Stimulated activated CD4-positive, alpha-beta T cell treated with anti-CD3 and anti-CD28 coated beads, Interleukin-2, amount 100 ng/mL, for 4 hours (primary cell): ENCODE data around the gene CTBP1.

Experiments
- DNase-seq: peaks from one replicate; pipeline ENCODE4 v3.0.0-alpha.2; 2020; ENCODE audit warnings: low read depth

CTBP1 gene

DNA sequence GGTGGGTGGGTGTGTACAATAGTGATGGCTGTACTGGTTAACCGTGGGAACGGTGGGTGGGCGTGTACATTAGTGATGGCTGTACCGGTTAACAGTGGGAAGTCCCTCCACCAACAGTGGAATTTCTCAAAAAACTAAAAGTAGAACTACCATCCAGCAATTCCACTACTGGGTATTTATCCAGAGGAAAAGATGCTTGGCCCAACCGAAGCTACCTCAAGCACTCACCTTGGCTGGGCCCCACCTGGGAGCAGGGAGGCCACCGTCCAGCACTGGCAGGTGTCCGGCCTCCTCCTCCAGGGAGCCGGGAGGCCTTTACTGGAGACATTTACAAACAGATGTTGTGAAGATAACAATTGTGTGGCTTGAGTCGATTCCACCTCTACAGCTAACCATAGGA, 34.8 kb upstream of the CTBP1 start:
- no peak for DNase-seq

DNA sequence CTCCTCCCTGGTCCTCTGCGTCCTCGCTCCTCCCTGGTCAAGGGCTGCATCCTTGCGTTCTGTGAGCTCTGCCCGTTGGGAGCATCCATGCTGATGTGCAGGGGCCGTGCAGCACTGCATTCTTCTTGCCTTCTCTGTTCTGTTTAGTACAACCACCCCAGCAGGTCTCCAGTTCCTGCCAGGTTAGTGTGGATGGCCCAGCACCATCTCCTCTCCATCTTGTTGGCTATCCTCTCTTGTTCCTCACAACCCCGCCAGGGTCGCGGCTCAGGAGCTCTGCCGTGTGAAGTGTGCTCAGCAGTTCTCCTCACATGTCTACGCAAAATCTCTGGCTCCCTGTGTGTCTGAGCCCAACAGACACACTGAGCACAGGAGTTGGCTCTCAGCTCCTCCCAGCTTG, 30.3 kb upstream of the CTBP1 start:
- DNase-seq = no peak

GRCh38 chr4:1277667-1278665, 29.0 kb upstream of the CTBP1 start:
- DNase-seq = no peak

GRCh38 chr4:1276984-1277383, 28.1 kb upstream of the CTBP1 start:
- DNase-seq = no peak

DNA sequence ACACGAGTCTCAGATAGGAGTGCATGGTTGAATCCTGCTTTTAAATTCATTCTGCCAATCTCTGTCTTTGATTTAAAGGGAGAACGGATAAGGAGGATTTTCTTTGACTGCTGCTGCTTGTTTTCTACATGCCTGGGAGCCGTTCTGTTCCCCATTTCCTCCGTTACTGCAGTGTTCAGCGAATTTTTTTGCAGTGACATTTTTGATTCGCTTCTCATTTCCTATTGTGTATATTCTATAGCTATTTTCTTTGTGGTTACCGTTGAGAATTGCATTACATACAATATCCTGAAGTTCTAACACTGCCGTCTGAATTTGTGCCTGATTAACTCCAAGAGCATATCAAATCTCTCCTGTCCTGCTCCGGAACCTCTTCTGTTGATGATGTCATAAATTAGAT, 25.9 kb upstream of the CTBP1 start:
- DNase-seq = no peak

DNA sequence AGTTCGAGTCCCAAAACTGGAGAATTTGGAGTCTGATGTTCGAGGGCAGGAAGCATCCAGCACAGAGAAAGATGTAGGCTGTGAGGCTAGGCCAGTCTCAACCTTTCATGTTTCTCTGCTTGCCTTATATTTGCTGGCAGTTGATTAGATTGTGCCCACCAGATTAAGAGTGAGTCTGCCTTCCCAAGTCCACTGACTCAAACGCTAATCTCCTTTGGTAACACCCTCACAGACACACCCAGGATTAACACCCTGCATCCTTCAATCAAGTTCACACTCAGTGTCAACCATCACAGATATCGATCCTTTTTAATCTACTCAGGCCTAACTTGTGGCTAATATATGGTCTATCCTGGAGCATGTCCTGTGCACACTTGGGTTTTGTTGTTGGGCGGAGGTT, 22.8 kb upstream of the CTBP1 start:
- DNase-seq = no peak

DNA sequence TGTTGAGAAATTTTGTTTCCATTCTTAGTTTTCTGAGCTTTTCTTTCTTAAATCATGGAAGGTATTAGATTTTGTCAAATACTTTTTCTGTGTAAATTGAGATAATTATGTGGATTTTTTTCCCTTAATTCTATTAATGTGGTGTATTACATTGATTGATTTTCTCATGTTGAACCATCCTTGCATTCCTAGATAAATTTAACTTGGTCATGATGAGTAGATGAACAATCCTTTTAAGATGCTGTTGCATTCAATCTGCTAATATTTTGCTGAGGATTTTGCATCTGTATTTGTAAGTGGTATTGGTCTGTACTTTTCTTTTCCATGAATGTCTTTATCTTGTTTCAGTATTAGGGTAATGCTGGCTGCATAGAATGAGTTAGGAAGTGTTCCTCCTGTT, 20.3 kb upstream of the CTBP1 start:
- DNase-seq = no peak

- DNase-seq = no peak
Observed at GRCh38 chr4:1266881-1267763, 18.2 kb upstream of the CTBP1 start.

DNA sequence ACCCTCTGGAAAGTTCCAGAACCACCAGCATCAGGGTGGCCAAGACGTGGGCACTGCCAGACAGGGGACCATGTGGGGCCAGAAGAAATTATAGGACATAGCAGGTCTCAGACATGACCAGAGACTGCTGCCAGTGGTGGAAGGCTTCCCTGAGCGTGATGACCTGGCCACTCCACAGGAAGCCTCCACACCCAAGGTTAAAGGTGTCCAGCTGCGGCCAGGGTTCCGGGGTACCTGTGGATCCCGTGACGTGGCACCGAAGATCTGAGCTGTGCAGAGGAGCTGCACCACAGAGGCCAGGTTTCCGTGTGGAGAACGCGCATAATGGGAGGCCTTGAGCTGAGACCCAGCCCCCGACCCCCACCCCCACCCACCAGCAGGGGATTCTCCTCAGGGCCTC, 16.4 kb upstream of the CTBP1 start:
- no peak for DNase-seq

DNA sequence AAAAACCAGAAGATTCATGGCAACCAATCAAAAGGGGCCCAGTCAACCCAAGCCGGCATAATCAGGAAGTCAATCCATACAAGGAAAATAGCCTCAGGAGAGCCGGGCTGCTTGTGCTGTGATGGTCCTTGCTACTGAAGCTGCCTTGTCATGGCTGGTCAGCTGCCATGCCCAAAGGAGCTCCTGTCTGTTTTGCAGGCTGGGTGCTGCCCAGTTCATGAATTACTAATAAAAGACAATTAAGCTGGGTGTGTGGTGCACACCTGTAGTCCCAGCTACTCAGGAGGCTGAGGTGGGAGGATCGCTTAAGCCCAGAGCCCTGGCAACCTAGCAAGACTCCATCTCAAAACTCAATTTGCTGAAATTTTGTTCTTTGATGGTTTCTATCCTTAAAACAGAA, 16.0 kb upstream of the CTBP1 start:
- no peak for DNase-seq

GRCh38 chr4:1261107-1261928, 12.4 kb upstream of the CTBP1 start:
- no peak for DNase-seq

DNA sequence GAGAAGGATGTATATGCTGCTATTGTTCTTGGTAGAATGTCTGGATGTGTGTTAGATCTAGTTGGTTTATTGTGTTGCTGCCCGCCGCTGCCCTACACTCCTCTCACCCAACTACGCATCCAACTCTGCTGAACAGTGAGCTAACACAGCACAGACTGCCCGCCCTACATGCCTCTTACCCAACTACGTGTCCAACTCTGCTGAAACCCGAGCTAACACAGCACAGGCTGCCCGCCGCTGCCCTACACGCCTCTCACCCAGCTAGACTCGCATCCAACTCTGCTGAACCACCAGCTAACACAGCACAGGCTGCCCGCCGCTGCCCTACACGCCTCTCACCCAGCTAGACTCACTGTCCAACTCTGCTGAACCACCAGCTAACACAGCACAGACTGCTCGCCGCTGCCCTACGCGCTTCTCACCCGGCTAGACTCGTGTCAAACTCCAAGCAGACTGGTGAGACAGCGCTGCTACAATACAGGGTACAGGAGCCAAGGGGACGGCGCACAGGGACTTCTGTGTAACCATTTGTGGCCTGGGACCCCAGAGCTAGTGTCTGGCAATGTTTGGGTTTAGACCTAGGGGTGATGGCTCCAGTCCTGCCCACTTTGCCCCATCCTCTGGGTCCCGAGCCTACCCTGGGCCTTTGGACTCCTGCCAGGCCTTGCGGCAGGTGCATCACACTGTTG, 11.6 kb upstream of the CTBP1 start:
- DNase-seq = no peak

- DNase-seq = no peak
Observed at GRCh38 chr4:1259966-1260365, 11.0 kb upstream of the CTBP1 start.

DNA sequence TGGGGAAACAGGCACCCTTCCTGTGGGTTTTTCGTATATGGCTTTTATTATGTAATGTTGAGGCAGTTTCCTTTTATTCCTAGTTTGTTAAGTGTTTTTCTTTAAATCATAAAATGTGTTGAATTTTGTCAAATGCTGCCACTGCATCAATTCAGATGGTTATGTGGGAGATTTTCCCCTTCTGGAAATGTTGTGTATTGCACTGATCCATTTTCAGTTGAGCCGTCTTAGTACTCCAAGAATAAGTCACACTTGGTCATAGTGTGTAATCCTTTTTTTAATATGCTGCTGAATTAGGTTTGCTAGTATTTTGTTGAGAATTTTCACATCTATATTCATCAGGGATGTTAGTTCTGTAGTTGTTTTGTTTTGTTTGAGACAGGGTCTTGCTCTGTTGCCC, 9.5 kb upstream of the CTBP1 start:
- no peak for DNase-seq

- DNase-seq = no peak
Observed at GRCh38 chr4:1255699-1256098, 6.8 kb upstream of the CTBP1 start.

GRCh38 chr4:1255151-1255550, 6.2 kb upstream of the CTBP1 start:
- DNase-seq = no peak

- DNase-seq = no peak
Observed at GRCh38 chr4:1253831-1254230, 4.9 kb upstream of the CTBP1 start.

- DNase-seq = no peak
Observed at GRCh38 chr4:1252928-1253492, 4.1 kb upstream of the CTBP1 start.

DNA sequence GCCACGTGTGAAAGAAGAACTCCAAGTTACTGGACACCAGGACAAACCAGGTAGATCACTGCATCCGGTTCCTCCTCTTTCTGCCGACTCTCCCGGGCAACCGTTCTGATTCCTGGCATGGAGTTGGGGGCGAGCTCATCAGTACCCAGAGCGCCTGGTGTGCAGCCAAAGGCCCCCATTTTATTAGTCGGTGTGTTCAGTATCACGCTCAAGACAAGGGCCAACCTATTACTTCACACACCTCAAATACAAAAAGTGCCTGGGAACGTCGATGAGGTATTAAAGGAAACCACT, 2.8 kb upstream of the CTBP1 start:
- DNase-seq = no peak

DNA sequence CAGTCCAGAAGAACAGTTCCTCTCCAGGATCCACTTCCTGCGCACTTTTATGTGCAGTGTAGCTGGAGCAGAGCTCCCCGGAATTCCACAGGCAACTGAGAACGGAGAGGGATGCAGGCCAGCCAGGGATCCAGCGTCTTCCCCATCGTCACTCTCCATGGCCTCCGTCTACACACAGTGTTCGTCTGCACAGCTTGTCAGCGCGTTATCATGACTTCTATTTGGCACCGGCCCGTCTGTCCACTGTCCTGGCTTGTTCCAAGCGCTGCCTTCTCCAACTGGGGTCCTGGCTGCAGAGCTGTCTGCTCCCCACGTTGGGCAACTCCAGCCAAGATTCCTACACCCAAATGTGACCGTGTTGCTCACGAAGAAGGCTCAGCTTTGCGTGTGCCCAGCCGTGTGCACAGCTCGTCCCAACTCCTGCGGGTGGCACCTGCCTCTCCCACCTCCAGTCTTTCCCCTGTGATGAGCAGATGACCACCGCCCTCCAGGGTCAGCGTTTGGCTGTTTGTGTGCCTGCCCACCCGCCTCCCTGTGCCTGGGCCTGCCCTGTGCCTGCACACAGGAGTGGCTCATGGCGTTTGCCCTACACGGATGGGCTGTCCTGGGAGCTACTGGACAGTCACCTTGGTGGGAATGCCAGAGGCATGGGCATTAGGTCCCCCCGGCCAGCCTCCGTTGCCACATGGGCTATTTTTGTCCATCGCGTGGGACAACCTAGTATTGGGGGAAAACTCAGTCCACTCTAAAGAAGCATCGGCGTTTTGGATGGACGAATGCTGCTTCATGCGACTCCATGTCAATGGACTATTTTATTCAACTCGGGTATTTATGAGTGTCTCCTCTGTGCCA, 2.2 kb upstream of the CTBP1 start:
- DNase-seq = no peak

DNA sequence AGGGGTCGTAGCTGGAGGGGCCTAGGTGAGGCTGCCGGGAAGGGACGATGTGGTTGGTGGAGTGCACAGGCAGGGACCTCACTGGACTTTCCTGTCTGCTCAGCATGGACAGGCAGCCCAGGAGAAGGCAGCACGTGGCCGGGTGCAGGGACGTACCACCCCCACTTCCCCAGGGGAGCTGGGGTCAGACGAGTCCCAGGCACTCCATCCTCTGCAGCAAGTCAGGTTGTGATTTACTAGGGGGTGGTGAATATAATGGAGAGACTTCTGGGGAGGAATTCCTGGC, 1.5 kb upstream of the CTBP1 start:
- no peak for DNase-seq
